ENCODE results near the gene SLC39A7.

SLC39A7 gene

DNA sequence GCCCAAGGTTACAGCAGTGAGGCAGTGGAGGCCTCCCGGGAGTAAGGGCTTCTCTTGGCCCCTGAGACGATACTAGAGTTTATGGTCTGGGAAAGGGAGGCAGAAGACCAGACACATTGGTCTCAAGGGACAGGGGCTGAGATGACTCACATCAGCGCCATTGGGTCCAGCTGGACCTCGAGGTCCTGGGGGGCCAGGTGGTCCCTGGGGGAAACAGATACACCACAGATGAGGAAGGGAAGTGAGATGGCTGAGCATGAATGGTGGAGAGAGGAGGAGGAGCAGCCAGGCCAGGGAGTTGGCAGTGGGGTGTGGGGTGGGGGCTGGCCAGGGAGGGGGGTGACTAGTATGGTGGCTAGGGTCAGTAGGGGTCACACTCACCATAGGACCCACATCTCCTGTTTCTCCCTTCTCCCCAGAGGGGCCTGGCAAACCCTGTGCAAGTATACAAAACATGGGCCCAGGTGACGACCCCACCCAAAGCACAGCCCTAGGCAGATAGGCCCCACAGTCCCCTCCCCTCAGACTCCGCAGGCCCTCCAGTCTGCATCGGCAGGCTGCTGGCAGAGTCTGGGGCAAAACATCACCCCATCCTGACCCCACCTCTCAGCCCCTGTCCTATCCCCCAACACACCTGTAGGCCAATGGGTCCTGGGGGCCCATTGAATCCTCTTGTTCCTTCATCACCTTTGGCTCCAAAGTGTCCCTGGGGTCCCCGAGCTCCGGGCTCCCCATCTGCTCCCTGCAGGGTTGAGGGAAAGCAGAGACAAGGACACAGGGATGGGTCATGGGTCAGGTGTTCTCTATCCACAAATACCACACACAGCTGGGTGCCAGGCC lies 30.3 kb upstream of the SLC39A7 start:
- no peak for DNase-seq

- DNase-seq, result no peak
These were observed 29.4 kb upstream of the SLC39A7 start for GRCh38 chr6:33171016-33171879.

DNA sequence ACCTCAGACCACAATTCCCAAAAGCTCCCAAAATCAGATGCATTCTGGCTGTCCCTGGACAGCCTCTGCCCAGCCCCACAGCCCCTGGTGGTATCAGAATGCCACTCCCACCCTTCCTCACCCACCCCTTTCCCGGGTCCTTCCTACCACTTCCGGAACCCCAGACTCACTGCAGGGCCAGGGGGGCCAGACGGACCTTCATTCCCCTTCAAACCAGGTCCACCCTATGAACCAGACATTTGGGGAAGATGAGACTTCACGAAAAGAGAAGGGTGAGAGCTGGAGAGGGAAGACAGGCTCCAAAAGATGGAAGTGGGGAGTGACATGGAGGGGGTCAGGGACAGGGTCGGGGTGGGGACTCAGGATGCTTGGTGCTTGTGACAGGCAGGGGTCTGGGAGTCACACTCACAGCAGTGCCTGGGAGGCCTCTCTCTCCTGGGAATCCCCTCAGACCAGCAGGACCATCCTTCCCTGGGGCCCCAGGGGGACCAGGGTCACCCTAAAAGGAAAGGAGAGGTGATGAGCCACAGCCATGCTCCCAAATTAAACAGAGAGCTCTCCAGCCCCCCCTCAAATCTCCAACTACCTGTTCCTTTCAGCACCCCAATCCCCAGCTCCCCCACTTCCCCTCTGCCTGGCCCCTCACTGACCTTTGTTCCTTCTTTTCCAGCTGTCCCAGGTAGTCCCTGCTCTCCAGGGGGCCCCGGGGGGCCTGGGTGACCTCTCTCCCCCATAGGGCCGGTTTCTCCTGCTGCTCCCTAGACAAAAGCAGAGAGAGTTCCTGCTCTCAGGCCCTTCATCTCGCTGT lies 28.6 kb upstream of the SLC39A7 start:
- no peak for DNase-seq

DNA sequence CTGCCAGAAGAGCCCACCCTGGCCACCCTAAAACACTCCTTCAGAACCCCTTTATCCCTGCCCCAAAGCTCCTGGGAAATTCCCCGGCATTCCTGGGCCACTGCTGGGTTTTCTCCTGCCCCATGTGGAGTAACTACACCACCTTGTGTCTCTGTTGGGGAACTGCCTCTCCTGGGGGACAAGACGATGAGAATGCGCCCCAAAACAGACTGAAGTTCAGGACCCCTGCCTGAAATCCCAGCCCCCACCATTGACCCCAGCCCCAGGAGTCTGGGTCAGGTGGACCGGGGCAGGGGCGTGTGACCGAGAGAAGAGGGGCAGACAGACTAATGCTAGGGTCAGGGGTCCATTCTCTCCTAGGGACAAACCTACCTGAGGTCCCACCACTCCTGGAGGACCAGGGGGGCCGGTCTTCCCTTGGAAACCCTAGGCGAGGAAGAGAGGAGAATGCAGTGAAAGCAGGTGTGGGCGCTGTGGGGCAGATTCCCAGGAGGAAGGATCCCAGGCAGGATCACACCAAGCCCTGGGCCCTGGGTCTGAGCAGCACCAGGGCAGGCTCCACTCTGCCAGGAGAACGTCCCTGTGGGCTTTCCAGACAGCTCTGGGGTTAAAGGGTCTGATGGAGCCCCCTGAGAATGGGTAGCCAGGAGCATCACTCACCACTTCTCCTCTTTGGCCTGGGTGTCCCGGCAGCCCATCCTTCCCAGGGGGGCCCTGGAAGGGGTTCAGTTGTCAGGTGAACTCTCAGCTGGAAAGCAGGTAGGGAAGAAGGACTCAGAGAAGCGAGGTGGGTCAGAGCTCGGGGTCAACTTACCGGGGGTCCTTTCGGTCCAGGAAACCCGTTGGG lies 27.8 kb upstream of the SLC39A7 start:
- no peak for DNase-seq

GRCh38 chr6:33173535-33174180 lies 27.0 kb upstream of the SLC39A7 start:
- no peak for DNase-seq

- DNase-seq, result no peak
These were observed 25.9 kb upstream of the SLC39A7 start for GRCh38 chr6:33174784-33175183.

DNA sequence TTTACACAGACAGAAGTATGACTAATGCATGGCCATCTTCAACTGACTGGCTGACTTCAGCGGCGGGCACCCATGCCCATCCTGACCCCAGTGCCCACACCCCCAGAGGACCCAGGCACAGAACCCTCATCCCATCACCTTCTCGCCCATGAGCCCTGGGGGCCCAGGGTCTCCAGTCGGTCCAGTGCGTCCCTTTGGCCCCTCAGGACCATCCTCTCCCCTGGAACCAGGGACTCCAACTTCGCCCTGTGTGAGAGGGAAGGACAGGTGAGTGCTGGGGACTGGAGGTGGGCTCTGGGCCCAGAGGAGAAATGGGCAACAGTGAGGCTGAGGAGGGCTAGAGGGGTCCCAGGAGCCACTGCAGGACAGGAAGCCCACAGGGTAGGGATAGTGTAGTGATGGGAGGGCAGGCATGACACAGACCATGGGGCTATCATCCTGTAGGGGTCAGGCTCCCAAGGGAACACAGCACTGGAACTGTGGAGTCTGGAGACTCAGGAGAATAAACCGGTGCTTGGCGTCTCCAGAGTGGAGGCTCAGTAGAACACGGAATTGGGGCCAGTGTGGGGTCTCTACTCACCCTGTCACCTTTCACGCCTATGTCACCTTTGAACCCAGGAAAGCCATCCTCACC lies 25.1 kb upstream of the SLC39A7 start:
- no peak for DNase-seq

DNA sequence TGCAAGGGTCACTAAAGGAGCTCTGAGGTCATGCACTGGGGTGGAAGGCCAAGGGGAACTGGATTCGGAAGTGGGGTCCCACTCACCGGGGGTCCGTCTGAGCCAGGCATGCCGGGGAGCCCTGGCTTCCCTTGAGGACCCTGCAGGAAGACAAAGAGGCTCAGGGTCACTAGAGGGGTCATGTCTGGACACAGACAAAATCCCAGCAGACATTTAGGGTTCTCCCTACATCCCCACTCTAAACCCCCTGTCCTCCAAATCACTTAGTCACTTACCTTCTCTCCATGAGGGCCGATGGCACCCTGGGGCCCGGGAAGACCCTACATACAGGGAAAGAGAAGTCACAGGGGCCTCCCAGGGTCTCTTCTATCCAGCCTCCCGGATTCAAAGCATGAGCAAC lies 23.8 kb upstream of the SLC39A7 start:
- no peak for DNase-seq

GRCh38 chr6:33177552-33178446 lies 22.9 kb upstream of the SLC39A7 start:
- DNase-seq, result no peak

DNA sequence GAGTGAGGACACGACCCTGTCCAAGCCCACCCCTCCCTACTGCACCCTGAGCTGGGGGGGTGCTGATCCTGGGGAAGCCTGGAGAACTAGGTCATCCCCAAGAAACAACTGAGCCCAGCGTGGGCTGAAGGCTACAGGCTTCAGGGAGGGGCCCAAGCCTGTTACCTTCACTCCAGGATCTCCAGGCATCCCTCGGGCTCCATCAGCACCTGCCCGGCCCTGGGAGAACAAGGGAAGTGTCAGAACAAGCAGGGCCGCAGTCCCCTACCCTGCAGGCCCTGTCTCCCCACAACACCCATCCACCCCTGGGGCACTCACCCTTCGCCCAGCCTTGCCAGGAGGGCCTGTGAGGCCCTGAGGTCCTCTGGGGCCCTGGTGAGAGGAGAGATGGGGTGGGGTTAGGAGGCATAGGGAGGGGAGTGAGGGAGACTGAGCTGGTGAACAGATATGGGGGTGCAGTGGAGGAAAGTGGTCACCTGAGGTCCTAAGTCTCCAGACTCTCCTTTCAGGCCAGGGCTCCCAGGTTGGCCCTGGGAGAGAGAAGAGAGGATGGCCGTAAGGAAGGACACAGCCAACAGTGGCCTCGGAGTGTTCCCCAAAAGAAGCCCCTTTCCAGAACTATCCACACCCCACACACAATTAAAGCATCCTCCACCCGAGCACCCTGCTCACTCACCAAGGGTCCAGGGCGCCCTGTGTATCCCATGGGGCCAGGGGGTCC lies 21.8 kb upstream of the SLC39A7 start:
- DNase-seq, result no peak

DNA sequence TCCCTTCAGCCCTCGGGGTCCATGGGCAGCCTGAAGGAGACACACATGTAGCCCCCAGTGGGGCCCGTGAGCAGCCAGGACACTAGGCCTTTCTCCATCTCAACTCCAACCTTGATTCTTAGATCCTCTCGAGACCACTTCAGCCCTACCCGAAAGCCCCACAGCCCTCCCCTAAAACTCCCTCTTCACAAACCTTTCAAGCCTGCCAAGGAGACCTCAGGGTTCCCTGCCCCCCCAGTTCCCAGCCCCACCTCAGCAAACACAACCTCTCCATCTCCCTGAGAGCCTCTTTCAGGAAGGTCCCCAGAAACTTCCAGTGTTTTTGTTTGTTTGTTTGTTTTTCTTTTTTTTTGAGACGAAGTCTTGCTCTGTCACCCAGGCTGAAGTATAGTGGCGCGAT lies 19.5 kb upstream of the SLC39A7 start:
- no peak for DNase-seq

DNA sequence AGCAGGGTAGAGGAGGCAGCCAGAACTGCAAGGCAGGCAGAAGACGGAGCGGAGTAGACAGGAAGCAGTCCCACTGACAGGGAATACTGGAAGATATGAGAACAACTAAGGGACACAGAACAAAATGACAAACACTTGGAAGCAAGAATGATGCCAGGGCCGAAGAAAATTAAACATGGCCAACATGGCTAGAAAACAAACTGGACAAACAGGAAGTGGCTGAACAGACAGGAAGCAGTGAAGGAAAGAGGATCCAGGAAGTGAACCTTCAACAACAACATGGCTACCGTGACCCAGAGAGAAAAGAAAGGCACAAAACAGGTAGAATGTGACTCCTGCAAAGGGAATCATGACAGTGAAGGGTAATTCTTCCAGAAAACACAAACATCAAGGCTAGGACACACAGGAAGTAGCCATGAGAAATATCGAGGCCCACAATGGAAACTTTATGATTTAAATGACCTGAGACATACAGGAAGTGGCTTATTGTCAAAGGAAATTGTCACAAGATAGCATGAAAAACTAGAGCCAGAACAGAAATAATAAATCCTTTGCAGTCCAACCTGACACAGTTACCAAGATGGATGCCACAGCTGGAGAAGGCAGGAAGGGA lies 17.5 kb upstream of the SLC39A7 start:
- DNase-seq, result peak in 1 of 5 experiments; percentile 77

DNA sequence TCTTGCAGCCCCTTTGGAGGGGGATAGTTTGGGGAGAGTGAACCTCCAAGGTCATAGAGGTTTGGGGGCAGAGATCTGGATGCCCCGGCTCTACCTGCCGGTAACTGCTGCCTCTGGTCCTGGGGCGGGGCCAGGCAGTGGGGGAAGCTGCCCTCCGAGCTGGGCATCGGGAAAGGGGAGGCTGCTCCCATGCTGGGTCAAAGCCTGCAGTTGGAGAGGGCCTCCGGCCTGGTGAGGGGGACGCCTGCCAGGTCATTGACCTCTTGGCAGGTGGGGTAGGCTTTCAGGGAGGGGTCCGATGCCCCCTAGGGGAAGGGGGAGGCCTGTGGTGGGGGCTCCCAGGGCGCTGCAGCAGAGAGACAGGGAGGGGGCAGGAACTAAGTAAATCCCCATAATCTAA lies 15.5 kb upstream of the SLC39A7 start:
- no peak for DNase-seq

DNA sequence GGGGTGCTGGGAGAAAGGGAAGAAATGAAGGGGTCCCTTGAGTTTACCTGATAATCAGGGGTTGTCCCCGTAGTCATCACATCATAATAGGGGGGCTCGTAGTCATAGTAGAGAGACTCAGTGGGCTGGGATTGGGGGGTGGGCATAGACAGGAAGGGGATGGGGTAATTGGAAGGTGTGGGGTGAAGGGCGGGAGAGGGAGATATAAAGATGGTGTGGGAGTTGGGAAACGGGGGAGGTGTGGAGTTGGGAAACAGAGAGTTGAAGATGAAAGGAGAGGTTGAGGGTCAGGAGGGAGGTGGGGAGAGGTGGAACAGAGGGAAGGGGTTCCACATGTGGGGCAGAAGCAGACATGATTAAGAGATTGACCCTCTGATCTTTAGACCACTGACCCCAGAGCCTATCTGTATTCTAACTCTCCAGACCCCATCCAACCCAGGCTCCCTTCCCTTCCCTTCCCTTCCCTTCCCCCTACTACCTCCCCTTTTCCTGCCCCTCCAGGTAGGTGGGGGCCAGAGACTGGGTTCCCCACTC lies 14.9 kb upstream of the SLC39A7 start:
- DNase-seq, result no peak

- DNase-seq, result no peak
These were observed 12.9 kb upstream of the SLC39A7 start for GRCh38 chr6:33187809-33188208.

DNA sequence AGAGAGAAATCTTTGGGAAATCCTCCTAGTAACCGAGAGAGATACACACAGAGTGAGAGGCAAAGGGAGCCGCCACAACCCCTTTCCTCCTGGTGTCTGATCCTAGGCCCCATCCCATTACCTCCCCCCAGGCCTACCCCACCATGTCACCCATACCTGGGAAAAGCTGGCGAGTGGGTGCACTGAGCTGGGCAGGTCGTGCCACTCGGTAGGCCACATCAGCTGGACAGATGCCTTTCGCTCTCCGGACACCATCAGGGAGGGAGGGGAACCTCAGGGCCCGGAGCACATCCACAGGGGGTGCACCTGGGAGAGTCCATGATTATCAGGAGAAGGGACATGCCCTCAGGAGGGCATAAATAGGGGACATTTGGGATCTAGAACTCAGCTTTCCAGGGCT lies 11.5 kb upstream of the SLC39A7 start:
- DNase-seq, result no peak

DNA sequence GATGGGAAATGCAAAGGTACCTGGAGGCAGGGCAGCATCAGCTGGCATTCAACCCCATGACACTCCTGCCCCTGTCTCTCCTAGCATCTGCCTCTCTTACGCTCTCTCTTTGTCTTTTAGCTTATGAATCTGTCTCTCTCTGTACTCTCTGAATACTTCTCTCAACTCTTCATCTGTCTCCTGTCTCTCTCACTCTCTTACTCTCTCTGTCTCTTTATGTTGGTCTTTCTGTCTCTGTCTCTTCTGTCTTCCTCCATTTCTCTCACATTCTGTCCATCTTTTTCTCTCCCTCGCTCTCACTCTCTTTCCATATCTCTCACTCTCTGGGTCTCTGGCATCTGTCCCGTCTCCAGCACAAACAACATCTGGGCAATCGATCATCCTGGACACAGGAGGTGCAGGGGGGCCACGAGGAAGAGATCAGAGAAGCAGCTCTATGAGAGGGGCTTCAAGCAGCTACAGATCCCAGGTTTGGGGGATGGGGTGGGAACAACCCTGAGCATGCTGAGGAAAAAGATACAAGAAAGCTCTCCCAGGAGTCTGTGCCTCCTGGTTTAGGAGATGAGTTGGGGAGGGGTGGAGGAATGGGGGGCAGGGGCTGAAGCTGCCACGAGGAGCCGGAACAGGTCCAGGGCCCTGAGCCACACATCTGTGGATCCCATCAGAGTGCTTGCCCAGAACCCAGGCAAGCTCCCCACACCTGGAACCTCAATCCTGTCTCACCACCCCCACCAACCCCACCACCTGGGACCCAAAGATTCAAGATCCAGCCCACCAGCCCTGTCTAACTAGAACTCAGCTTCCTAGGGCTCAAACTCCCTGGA lies 10.8 kb upstream of the SLC39A7 start:
- no peak for DNase-seq
